ENCODE results near the gene APOB.

APOB gene

DNA sequence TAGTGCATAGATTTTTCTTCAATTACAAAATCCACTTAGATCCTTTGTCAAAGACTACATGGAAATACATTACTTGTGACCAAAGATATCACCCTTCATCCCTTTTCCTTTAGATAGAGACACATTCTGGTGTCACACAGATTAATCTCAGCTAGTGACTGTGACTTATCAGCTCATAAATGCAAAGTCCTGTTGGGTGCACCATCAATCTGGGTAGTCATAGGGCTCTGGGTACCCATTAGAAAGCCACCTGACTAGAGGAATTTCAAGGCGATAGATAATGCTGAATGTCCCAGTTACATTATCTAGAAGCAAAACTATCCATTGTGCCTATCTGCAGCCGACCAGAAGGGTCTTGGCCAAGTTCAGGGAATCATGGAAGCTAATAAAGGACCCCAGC lies 2.6 kb upstream of the APOB start:
- DNase-seq (ENCODE audit: low read depth, low spot score), result no peak

DNA sequence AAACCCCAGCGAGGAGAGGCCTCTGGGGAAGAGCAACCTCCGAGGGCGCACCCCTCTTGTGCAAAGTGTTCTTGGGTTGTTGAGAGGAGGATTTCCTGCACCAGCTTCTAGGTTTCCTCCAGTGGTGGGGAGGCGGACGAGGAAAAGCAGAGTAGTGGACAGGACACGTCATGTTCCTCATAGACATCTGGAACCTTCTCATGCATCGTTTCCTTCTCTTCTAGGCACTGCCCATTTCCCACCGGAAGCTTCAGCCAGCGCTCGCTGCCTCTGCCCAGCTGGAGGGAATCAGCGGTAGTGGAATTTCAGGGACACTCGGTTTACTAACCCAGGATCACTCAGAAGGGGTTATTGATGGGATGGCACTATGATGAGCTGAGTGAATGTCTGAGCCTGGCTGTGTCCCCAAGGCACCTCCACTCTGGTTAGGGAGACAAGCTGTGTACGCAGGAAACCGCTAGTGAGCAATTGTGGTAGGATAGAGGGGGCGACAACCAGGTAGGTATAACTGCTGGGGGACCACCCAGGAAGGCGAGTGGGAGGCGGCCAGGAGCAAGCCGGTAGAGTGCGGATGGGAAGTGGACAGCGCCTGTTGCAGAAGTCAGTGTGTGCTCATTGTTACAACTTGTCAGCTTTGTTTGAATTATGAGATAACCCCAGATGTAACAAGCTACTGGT lies 960 bp upstream of the APOB start:
- DNase-seq (ENCODE audit: low read depth, low spot score), result no peak

DNA sequence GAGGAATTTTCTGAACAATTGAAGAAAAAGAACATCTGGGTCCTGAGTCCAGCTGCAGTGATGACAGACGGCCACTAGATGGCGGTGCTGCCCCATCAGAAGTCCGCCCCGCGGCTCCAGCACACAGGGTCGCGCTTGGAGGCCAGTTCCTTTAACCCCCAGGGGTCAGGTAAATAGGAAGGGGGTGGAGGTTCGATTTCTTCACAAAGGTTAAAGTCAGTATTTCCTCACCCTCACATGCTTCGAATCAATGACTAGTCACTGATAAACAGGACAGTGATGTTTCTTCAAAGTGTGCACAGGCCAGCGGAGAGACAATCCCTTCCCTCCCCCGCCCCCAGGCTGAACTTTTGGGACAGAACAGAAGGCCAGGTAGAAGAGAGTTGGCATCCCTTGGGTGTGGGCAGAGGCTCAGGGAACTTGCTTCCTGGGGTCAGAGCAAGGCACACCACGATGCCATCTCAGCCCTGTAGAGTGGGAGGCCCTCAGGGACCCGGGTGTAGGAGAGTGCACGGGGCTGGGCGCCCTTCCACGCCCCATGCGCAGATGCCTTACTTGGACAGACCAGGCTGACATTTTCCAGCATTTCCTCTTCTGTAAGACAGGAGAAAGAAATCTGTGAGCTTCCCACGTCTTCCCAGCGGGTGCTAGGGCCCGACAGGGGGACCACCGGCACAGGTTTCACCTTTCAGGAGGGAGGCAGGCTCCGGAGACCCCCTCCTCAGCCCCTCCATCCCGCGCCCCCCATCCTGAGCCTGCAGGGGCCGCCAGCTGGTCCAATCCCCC lies 722 bp downstream of the APOB start:
- DNase-seq (ENCODE audit: low read depth, low spot score), result no peak

DNA sequence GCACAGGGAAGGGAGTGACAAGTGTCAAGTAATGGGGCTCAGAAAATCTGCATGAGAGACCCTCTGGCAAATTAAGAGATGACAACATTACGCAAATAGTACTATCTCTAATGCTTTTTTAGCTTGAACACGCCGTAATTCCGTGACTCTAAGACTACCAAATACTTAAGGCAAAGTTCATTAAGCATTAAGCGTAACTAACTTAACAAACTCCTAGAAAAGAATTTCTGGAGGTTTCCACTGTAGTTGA lies 1.2 kb downstream of the APOB start:
- no peak for DNase-seq (ENCODE audit: low read depth, low spot score)

DNA sequence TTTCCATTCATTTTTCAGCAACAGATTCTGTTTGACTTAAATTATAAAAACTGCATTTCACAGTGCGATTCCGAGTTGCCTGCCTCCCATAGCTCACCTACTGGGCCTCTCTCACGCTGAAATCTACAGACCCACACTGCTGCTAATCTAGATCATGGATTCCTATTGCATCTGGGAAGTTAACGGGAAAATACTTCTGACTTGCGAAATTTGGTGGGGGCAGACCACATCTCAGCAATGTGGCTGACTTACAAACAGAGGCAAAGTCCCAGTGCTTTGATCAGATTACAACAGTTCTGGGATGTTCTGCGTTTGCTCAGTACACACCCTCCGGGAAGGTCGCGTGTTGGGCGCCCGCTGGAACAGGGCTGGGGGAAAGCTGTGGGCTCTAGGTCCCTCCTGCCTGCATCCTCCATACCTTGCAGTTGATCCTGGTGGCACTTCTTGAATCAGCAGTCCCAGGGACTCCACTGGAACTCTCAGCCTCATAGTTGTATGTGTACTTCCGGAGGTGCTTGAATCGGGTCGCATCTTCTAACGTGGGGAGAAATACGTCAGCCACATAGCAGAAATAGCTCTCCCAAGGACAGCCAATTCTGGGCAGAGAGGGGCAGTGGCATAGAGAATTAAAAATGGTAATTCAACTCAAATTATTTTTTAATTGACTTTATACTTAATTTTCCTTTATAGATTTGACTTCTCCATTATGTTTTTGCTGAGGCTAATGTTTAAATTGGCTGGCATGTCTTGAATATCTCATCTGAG lies 1.7 kb downstream of the APOB start:
- DNase-seq (ENCODE audit: low read depth, low spot score), result no peak

DNA sequence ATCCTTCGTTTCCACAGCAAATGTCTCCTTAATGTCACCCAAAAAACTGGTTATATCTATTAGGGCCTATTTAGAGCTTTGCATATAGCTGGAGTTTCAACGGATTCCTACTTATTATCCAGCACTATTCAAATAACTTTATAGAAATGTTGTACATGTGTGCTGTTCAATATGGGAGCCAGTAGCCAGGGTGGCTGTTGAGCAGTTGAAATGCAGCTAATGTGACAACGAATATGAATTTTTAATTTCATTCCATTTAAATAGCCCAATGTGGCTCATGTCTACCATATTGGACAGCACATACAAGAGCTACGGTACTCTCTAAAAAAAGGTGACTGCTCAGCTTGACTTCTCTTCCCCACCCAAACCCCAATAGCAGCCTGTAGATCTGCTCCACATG lies 2.4 kb downstream of the APOB start:
- DNase-seq (ENCODE audit: low read depth, low spot score), result no peak

DNA sequence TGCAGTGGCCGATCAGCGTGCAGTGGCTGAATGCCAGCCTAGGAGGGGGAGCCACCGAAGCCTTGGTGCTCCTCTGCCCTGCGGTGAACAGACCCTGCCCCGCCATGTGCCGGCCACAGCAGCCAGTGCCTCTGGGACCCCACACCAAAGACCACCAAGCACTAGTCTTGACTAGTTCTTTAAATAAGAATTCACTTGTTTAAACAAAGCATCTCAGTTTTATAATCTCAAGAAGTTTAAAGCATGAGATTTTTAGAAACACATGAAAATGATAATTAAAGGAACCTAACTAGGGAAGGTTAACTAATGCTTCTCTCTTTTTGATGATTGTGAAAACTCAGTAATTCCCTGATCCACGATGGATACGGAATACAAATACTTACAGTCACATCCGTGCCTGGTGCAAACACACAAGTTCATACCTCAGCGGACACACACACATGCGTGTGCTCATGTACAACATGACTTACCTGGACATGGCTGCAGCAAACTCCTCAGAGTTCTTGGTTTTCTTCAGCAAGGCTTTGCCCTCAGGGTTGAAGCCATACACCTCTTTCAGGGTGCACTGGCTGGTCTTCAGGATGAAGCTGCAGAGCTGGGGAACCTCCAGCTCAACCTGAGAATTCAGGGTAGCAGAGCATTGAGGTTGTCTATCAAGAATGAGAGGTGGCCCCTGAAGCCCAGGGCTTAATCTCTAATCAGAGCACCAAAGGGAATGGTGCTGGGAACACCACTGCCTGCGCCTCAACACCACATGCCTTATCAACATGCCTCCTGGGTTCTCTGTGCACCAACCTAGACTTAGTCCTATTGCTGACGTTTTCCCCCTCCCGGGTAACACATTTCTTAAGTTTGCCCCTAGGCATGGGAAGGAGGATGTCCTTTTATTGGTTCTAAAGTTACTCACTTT lies 3.1 kb downstream of the APOB start:
- no peak for DNase-seq (ENCODE audit: low read depth, low spot score)

DNA sequence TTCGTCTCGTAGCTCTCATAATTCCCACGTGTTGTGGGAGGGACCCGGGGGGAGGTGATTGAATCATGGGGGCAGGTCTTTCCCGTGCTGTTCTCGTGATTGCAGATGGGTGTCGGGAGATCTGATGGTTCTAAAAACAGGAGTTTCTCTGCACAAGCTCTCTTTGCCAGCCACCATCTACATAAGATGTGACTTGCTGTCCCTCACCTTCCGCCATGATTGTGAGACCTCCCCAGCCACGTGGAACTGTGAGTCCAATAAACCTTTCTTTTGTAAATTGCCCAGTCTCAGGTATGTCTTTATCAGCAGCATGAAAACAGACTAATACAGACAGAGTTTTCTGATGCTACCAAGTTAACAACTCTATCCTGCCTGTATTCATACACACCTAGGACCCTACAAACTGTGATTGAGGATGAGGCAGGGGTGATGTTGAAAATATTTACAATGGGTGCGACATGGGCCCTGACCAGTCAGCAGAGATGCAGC lies 3.9 kb downstream of the APOB start:
- DNase-seq (ENCODE audit: low read depth, low spot score), result no peak

DNA sequence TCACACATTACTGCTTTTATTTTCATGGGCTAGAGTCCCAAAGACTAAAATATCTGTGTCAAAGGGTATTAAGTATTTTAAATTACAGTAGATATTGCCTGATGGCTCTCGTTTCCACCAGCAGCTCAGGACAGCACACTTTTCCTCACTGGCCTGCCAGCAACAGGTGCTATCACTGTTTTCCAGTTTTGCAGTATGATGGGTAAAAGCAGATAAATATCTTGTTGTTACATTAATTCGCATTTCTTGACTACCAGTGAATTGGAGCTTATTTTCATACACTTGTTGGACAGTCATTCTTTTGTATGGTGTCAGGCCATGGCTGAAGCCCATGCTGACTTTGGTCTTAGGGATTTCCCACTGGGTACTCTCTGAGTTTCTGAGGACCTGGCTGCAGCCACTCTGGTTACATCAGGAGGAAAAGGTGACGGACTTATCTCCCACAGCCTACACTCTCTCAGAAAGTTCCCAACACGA lies 4.8 kb downstream of the APOB start:
- DNase-seq (ENCODE audit: low read depth, low spot score), result no peak

DNA sequence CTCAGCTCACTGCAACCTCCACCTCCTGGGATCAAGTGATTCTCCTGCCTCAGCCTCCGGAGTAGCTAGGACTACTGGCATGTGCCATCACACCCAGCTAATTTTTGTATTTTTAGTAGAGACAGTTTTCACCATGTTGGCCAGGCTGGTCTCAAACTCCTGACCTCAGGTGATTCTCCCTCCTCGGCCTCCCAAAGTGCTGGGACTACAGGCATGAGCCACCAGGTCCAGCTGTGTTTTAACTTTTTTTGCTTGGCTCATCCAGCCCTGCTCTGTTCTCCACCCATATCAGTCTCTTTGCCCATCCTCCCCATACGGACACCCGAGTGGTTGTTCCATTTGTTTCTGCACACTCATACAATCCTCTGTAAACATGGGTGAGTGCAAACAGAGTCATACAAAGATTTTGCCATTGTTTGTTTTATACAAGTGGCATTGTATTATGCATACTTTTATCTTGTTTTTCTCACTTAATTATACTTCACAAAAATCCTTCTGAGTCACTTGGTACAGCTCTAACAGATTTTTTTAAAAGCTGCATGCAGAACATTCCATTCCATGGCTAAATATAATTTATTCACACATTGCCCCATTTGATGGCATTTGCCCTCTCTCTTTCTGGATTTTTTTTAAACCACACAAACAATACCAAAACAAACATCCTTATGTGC lies 5.3 kb downstream of the APOB start:
- DNase-seq (ENCODE audit: low read depth, low spot score), result no peak

DNA sequence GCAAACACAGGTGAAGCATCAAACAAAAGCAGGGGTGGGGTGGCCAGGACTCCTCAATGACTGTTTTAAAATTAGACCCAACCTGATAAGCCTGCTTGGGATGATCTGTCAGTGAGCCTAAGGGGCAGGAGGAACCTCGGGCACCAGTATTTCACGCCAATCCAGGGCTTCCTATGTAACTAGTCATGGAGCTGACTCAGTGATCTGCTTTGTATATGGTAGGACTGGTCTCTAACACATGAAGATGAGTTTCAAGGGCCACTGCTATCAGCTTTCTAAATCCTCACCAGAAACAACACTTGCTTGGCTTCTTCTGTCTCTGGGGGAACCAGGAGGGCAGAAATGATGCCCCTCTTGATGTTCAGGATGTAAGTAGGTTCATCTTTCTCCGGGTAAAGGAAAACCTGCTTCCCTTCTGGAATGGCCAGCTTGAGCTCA lies 6.2 kb downstream of the APOB start:
- no peak for DNase-seq (ENCODE audit: low read depth, low spot score)

DNA sequence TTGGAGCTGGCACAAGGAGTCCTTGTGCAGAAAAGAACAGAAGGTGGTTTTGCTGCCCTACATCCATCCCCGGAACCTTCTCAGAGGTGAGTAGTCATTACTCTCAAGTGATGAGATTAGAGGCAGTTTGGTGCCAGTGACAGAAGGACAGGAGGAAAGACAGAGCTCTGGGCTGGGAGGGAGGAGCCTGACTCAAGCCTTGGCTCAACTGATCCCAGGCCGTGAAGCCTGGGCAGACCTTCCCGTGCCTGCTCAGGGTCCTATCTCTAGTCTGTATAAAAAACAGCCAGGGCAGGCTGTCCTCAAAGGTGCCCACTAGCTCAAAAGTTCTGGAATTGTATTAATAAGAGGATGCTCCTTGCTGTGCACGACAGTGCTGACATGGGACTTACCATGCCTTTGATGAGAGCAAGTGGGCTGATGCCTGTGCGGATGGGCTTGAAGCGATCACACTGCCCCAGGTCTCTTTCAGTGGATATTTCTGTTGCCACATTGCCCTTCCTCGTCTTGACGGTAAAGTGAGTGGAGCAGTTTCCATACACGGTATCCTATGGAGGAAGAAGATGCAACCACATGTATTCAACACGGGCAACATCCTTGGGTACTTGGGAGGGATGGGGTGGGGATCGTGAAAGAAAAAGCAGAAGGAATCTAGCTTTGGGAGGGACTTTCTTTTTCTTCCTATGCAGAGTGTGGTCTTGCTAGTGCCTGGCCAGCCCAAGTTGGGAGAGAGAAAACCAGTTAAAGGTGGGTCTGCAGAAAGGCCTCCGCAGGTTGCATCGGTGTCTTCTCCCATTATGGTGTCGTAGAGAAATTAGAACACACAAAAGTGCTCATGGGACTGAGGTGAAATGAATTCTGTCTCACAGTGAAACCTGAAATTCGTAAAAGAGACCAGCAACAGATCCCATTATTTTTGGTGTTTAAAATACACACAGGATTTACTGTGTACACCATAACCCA lies 6.9 kb downstream of the APOB start:
- DNase-seq (ENCODE audit: low read depth, low spot score), result no peak

DNA sequence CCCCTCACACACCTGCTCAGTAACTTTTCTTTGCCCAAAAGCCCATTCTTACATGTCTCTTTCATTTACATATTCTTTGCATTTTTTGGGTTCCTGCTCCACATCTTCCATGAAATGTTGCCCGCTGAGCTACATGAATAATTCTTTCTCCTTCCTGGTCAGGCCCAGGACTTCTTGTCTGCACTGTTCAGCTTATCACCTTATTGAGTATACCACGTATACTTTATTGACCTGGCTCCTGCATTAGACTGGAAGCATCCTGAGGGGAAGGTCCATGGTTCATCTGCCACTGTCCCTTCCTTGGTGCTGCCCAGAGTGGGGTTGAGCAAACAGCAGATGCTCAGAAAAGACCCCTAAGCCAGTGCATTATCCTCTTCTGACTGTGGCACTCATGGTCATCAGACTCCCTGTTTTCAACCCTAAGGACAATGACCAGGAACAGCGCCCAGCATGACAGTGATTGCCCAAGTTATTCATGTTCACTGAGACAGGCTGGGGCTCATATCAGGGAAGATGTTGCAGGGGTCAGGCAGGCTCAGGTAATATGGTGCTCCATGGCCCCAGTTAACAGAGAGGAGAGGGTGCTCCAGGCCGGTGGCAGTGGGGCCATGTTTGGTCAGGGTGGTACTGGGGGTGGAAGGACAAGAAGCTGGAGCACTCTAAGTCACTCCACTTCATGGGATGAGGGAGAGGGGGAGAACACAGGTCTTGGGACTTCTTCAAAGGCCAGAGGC lies 7.7 kb downstream of the APOB start:
- DNase-seq (ENCODE audit: low read depth, low spot score), result no peak

DNA sequence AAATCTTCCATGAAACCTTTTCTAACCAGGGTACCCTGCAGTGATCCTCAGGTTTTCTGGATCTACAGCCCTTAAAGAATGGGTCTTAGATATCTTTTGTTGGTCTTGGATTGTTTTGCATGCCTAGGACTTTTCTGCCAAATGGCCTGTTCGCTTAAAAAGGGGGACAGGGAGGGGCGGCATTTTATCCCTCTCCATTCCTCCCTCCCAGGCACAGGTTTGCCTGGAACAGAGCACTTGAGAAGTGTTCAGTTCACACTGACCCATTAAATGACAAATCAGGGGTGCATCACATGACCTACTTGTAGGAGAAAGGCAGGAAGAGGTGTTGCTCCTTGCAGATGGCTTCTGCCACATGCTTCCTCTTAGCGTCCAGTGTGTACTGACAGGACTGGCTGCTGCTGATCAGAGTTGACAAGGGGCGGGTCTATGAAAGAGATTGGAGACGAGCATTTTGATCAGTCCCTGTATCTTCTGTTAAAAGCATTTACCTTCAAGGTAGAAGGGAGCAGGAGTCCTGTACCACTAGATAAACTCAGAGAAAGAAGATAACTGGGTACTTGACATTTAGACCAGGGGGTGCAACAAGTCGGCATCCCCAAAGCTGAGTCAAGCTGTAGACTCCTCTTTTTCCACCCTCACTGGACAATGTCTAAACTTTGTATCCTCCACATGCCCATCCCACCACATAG lies 8.4 kb downstream of the APOB start:
- no peak for DNase-seq (ENCODE audit: low read depth, low spot score)

DNA sequence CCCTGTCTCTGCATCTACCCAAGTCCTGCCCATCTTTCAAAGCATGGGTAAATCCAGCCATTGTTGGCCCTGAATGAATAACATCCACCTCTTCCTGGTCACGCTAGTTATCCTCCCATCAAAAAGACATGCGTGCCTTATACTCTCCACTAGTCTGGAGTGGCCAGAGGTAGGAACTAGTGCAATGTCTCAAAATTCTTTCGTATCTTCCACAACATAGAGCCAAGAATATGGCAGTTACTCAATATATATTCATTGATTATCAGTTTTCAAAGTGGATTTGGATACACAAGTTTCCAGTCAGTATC lies 8.9 kb downstream of the APOB start:
- DNase-seq (ENCODE audit: low read depth, low spot score), result no peak

DNA sequence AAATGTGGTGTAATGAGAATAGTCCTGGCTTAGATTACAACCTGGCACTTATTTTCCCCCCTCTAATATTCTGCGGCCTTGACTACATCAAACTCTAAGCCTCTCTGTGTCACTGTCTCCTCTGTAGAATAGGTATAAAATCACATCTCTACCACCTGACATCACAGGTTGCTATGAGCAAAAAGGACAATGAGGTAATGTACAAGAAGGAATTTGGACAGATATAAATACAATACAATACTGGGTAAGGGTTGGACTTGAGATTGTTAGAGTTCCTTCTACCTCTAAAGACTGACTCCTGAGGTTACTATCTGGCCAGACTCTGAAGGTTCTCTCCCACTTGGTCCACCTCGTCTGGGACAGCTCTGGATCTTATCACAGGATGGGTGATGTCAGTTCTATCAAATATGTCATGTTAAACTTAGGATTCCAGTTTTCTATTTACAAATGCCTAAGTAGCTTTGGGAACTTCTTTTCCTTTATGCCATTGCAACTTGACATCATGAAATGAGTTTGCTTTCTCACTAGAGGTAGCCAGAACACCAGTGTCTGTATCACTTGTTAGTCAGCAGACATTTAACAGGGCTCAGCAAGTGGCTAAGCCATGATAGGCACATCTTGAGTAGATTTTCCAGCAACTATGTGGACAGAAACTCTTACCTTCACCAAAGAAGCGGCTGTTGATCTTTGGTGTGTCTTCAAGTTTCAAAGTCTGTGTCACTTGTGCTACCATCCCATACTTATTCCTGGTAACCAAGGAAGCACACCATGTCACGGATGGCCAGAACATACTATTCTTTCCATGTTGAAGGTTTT lies 9.5 kb downstream of the APOB start:
- no peak for DNase-seq (ENCODE audit: low read depth, low spot score)

DNA sequence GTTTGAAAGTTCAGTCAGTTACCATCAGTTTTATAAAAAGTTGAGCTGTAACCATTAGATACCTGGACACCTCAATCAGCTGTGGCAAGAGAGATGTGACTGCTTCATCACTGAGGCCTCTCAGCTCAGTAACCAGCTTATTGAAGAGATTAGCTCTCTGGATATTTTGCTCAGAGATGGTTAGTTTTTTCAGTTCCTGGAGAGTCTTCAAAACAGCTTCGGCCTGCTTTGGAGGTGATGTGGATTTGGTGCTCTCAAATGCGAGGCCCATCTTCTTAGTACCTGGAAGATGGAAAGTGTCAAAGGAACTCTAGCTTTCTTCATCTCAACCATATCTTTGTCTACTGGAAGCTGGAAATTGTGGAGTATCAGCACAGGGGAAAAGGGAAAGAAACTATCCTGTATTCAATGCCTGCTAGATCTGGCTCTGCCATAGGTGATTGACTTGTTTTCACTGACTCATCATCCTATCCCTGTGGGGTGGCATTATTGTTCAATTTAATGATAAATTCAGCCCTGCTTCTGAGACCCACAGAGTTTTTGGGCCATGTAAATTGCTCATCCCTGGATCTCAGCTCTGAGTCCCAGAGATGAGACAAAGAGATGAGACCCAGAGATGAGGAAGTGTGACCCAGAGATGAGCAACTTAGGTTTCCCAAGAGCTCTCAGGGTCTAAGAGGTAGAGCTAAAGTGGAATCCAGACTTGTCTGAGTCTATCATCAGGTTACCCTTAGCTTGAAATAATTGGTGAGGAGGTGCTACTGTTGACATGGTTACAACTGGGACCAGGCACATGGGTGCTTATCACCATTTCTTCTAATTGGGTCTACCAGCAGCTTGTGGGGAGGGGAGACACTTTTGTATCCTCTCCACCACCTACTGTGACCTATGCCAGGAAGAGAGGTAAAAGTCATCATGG lies 10.4 kb downstream of the APOB start:
- no peak for DNase-seq (ENCODE audit: low read depth, low spot score)
